GM23338 (cell line): ENCODE results near the gene F7. TPM values are rescaled to one million over a fixed set of nuclear protein-coding genes. Genes with fewer than 3 reads are reported as not detected.
"Not testable (repeated sequence)": the region's sequence is repeated elsewhere in the genome, so short reads cannot be mapped to it uniquely, and the experiment has no call there.

Source experiments
- ATAC-seq: fragments of 200-7000 bp; cut with Tn5 transposase; 3 replicates; pipeline ENCODE4 v1.9.1; 2020
- DNase-seq: peaks from one replicate; pipeline ENCODE4 v3.0.0-alpha.2; 2015; ENCODE audit warnings: low spot score
- H2AFZ ChIP-seq: fragments of 200-600 bp; sonication (generic); 2 replicates; pipeline ENCODE4 v1.8.0; 2016; ENCODE audit warnings: antibody characterized with exemption, mild to moderate bottlenecking, moderate library complexity
- H3F3A ChIP-seq: fragments of 200-600 bp; sonication (generic); replicated peaks from 2 replicates; pipeline ENCODE4 v1.8.0; 2017; ENCODE audit warnings: antibody characterized with exemption, mixed run types, low read depth
- H3K27ac ChIP-seq: fragments of 200-600 bp; sonication (generic); 2 replicates; pipeline ENCODE4 v1.6.1; 2016; ENCODE audit warnings: low read depth
- H3K27me3 ChIP-seq: fragments of 200-600 bp; sonication (generic); 2 replicates; pipeline ENCODE4 v1.8.0; 2016; ENCODE audit warnings: mild to moderate bottlenecking, mixed run types, moderate library complexity; ENCODE audit not compliant: insufficient read depth
- H3K36me3 ChIP-seq: fragments of 200-600 bp; sonication (generic); 2 replicates; pipeline ENCODE4 v1.8.0; 2016; ENCODE audit warnings: mild to moderate bottlenecking; ENCODE audit not compliant: insufficient read depth
- H3K4me1 ChIP-seq: fragments of 200-600 bp; sonication (generic); 2 replicates; pipeline ENCODE4 v1.8.0; 2016; ENCODE audit warnings: mild to moderate bottlenecking, moderate library complexity; ENCODE audit not compliant: insufficient read depth
- H3K4me2 ChIP-seq: fragments of 200-600 bp; sonication (generic); 2 replicates; pipeline ENCODE4 v1.7.1; 2017; ENCODE audit warnings: mixed run types
- H3K4me3 ChIP-seq: fragments of 200-600 bp; sonication (generic); 2 replicates; pipeline ENCODE4 v1.6.1; 2016; ENCODE audit warnings: mixed run types
- H3K79me2 ChIP-seq: fragments of 200-600 bp; sonication (generic); replicated peaks from 2 replicates; pipeline ENCODE4 v1.8.0; 2017; ENCODE audit warnings: mild to moderate bottlenecking; ENCODE audit not compliant: insufficient read depth
- H3K9me2 ChIP-seq: fragments of 200-600 bp; sonication (generic); 2 replicates; pipeline ENCODE4 v1.8.0; 2017; ENCODE audit not compliant: insufficient read depth
- H4K20me1 ChIP-seq: fragments of 200-600 bp; sonication (generic); replicated peaks from 2 replicates; pipeline ENCODE4 v1.8.0; 2017; ENCODE audit warnings: mild to moderate bottlenecking; ENCODE audit not compliant: insufficient read depth
- H3K27ac Mint-ChIP-seq: 2 replicates; pipeline ENCODE4 v1.8.0; 2020; ENCODE audit warnings: inconsistent platforms, mild to moderate bottlenecking, moderate library complexity, mixed read lengths
- H3K27me3 Mint-ChIP-seq: 3 replicates; pipeline ENCODE4 v1.8.0; 2022; ENCODE audit warnings: low read depth, mild to moderate bottlenecking, moderate library complexity, mixed read lengths, inconsistent platforms; ENCODE audit not compliant: insufficient read depth, poor library complexity
- H3K36me3 Mint-ChIP-seq: 3 replicates; pipeline ENCODE4 v1.8.0; 2021; ENCODE audit warnings: low read depth, mild to moderate bottlenecking, inconsistent platforms, moderate library complexity, mixed read lengths
- H3K4me1 Mint-ChIP-seq: 3 replicates; pipeline ENCODE4 v1.8.0; 2020; ENCODE audit warnings: mild to moderate bottlenecking, inconsistent platforms, mixed read lengths
- H3K4me3 Mint-ChIP-seq: 3 replicates; pipeline ENCODE4 v1.8.0; 2021; ENCODE audit warnings: moderate library complexity, mild to moderate bottlenecking, inconsistent platforms, mixed read lengths
- H3K9me3 Mint-ChIP-seq: 3 replicates; pipeline ENCODE4 v1.8.0; 2020; ENCODE audit warnings: moderate library complexity, mild to moderate bottlenecking, inconsistent platforms, mixed read lengths
- CTCF ChIP-seq, 2 experiments: fragments of 200-600 bp in 1 of 2; sonication (generic) in 1 of 2; conservative IDR thresholded peaks; 2 replicates each; pipeline versions ENCODE4 v1.5.1 to v1.6.1; 2016 to 2017; ENCODE audit warnings: antibody characterized with exemption in 2 of 2, low read depth in 2 of 2, mild to moderate bottlenecking in 2 of 2, moderate library complexity in 1 of 2
- ETS1 ChIP-seq: IDR thresholded peaks from 2 replicates; pipeline ENCODE4 v1.6.1; 2016; ENCODE audit warnings: antibody characterized with exemption
- EZH2 ChIP-seq: fragments of 200-600 bp; sonication (generic); IDR thresholded peaks from one replicate; pipeline ENCODE4 v1.8.0; 2017; ENCODE audit warnings: antibody characterized with exemption, mild to moderate bottlenecking, low read depth; ENCODE audit not compliant: unreplicated experiment
- EZH2phosphoT487 ChIP-seq: fragments of 200-600 bp; sonication (generic); IDR thresholded peaks from one replicate; pipeline ENCODE4 v1.8.1; 2018; ENCODE audit warnings: antibody characterized with exemption; ENCODE audit not compliant: unreplicated experiment
- NANOG ChIP-seq: IDR thresholded peaks from 2 replicates; pipeline ENCODE4 v1.6.1; 2016; ENCODE audit warnings: antibody characterized with exemption, borderline replicate concordance
- REST ChIP-seq: IDR thresholded peaks from one replicate; pipeline ENCODE4 v1.6.1; 2018; ENCODE audit warnings: antibody characterized with exemption; ENCODE audit not compliant: unreplicated experiment
- ZNF331 ChIP-seq: fragments of 250-450 bp; sonication (Bioruptor Pico); IDR thresholded peaks from 2 replicates; pipeline ENCODE4 v1.5.0; 2020; ENCODE audit warnings: low read depth, mild to moderate bottlenecking, moderate library complexity
- ZNF462 ChIP-seq: fragments of 250-450 bp; sonication (Bioruptor Pico); IDR thresholded peaks from 2 replicates; pipeline ENCODE4 v1.5.0; 2020; ENCODE audit warnings: mild to moderate bottlenecking, moderate library complexity
- polyA plus RNA-seq: library from polyadenylated mRNA; unstranded; fragments of >200 nt; fragmentation: Nextera tagmentation; extraction: Ambion mirVana; gene quantifications from 2 replicates; pipeline ENCODE4 v1.2.1, GENCODE V29; 2016
- total RNA-seq: library from RNA; depleted of rRNA; stranded (reverse); fragments of >200 nt; shearing (Covaris generic); gene quantifications from 2 replicates; pipeline ENCODE4 v1.2.3, GENCODE V29; 2014

F7 gene
- total and polyA plus RNA-seq, 2 experiments from 2014 or later: 0.16 to 0.24 TPM

GRCh38 chr13:113057559-113057958 is 48.0 kb upstream of the F7 start:
- H3K9me2 ChIP-seq, H3K36me3 Mint-ChIP-seq, H3K4me1 Mint-ChIP-seq, H3K4me1 ChIP-seq, H3F3A ChIP-seq, H3K27ac ChIP-seq, H4K20me1 ChIP-seq, H3K79me2 ChIP-seq, H3K4me3 Mint-ChIP-seq, H3K4me3 ChIP-seq, H3K27me3 ChIP-seq, H3K27ac Mint-ChIP-seq, H2AFZ ChIP-seq, DNase-seq, ATAC-seq, H3K9me3 Mint-ChIP-seq, H3K36me3 ChIP-seq, H3K4me2 ChIP-seq, H3K27me3 Mint-ChIP-seq: not testable (repeated sequence)

GRCh38 chr13:113058129-113058987 is 47.2 kb upstream of the F7 start:
- peaks cover 6% of the 10 kb centered on the region for H3K4me1 Mint-ChIP-seq
- H3K36me3 Mint-ChIP-seq: no peaks in the 10 kb centered on the region
- DNase-seq (no peak), ATAC-seq (no peak)
- Histone ChIP-seq H2AFZ (no peak overlapping the region), H3F3A (no peaks in the 10 kb centered on the region), H3K79me2 (no peaks in the 10 kb centered on the region), H3K36me3 (no peaks in the 10 kb centered on the region), H3K4me1 (no peaks in the 10 kb centered on the region), H3K9me2 (no peaks in the 10 kb centered on the region), H4K20me1 (no peaks in the 10 kb centered on the region), H3K27ac (no peak overlapping the region), H3K4me2 (no peak overlapping the region), H3K4me3 (no peak overlapping the region), H3K27me3 (no peaks in the 10 kb centered on the region)
- no peak overlapping the region for H3K4me3 Mint-ChIP-seq
- no peaks in the 10 kb centered on the region for H3K9me3 Mint-ChIP-seq
- H3K27ac Mint-ChIP-seq: no peak overlapping the region
- peaks cover 5% of the 10 kb centered on the region for H3K27me3 Mint-ChIP-seq
- TF ChIP-seq NANOG (no peak), ZNF331 (no peak), REST (no peak), EZH2phosphoT487 (no peak), ZNF462 (CRISPR knock-in tag) (no peak), EZH2 (no peak), CTCF (conservative IDR thresholded peaks at IDR 0.05; ENCODE audit: low read depth in 2 of 2) (no peak), ETS1 (no peak)
